Spinal cord (tissue), 10 donors: ENCODE data around the gene ARVCF. TPM values are rescaled to one million over a fixed set of nuclear protein-coding genes. Genes with fewer than 3 reads are reported as not detected.

Source experiments
- DNase-seq, 6 donors: peaks; one replicate each; pipeline versions ENCODE4 v3.0.0 to v3.0.0-alpha.2; 2013 to 2015; ENCODE audit warnings: low spot score in 6 of 6, low read depth in 4 of 6
- H3K27ac ChIP-seq: one replicate; pipeline ENCODE4 v1.5.1; 2013; ENCODE audit warnings: low read depth, low read length, control low read depth
- H3K27me3 ChIP-seq: one replicate; pipeline ENCODE4 v1.6.1; 2013; ENCODE audit warnings: low read length; ENCODE audit not compliant: control insufficient read depth, insufficient read depth
- H3K36me3 ChIP-seq: one replicate; pipeline ENCODE4 v1.6.1; 2013; ENCODE audit warnings: low read length; ENCODE audit not compliant: control insufficient read depth, insufficient read depth
- H3K4me1 ChIP-seq: one replicate; pipeline ENCODE4 v1.6.1; 2013; ENCODE audit warnings: low read length; ENCODE audit not compliant: control insufficient read depth, insufficient read depth
- H3K4me3 ChIP-seq: one replicate; pipeline ENCODE4 v1.5.1; 2013; ENCODE audit warnings: low read depth, low read length, control low read depth
- H3K9me3 ChIP-seq: one replicate; pipeline ENCODE4 v1.6.1; 2013; ENCODE audit warnings: low read length; ENCODE audit not compliant: control insufficient read depth, insufficient read depth
- WGBS: methylation state at CpG from one replicate; pipeline ENCODE4 v1.1.5; 2013; ENCODE audit warnings: missing lambda C conversion rate; ENCODE audit not compliant: insufficient coverage; 5-methylcytosine and 5-hydroxymethylcytosine counted together
- polyA plus RNA-seq, 2 donors: library from polyadenylated mRNA; unstranded; fragments of 120-200 nt; gene quantifications; one replicate each; pipeline ENCODE4 v1.2.1, GENCODE V29; 2013; ENCODE audit not compliant: insufficient read length in 2 of 2
- total RNA-seq, 2 donors: library from RNA; depleted of rRNA in 1 of 2; stranded (reverse); fragments of 120-200 nt in 1 of 2; fragments of >200 nt in 1 of 2; gene quantifications; one replicate each; pipeline versions ENCODE4 v1.2.3 to v1.2.4, GENCODE V29; 2013 to 2014
- donor health status: healthy.

The ARVCF gene
- total and polyA plus RNA-seq, 4 donors: 43.5 to 132 (median 84.2) TPM

DNA sequence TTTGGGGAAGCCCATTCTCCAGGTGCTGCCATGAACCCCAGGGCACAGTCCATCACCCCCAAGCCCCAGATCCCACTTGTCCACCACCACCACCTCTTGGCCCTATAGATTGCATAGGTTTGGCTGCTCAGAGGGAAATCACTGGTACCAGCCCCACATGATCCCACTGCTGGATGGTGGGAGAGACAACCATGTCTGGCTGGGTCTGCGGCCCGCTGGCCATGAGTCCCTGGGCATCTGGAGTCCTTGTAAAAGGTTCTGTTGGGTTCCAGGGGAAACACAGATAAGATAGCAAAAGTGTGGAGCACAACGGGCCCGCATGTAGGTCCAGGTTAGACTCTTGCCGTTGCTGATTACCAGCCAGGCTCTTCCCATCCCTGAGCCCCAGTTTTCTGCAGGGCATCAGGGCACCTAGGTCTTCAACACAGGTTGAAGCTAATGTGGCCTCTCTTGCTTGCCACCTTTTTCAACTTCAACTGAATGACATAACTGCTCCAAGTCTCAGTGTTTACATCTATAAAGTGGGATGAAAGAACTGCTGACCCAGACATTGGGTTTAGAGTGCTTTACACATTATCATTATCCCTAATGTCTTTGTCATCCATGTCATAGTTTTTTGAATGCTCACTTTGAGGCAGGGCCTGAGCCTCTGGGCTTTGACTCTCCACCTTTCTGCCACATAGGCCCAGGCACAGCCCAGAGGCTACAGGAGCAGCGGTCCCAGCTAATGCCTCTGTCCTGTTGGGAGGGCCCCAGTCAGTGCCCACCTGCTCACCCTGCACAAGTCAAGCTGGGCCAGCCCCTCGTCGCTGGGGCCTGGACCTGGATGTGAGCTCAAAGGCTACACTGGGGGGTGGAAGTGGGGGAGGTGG is 3.3 kb upstream of the ARVCF start:
- WGBS: 85% methylated on average over 8 of the region's 8 CpGs
- Histone ChIP-seq H3K27ac (no peak overlapping the region), H3K9me3 (no peaks in the 10 kb centered on the region), H3K4me3 (no peak overlapping the region), H3K4me1 (peaks cover 57% of the 10 kb centered on the region), H3K27me3 (peaks cover 2% of the 10 kb centered on the region), H3K36me3 (peaks cover 13% of the 10 kb centered on the region)
- DNase-seq: no peak

DNA sequence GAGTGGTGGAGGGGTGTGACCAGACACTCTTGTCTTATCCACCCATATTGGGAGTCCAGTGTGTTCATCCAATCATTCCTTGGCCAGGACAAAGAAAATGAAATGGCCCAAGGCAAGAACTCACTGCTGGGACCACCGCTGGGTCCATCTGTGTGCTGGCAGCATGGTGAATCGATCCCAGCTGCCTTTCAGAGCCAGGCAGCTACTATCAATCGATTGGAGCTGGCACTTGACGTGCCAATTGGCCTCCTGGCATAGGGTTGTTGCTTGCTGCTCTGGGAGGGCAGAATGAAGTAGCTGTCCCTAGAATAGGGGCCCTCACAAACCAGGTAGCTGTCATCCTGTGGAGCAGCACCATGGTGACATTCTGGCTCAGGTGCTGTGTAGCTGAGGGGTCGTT is 1.4 kb upstream of the ARVCF start:
- WGBS: 59% methylated on average over 5 of the region's 5 CpGs
- DNase-seq: no peak
- Histone ChIP-seq H3K4me3 (no peak overlapping the region), H3K4me1 (peaks cover 62% of the 10 kb centered on the region), H3K36me3 (peaks cover 16% of the 10 kb centered on the region), H3K27ac (no peak overlapping the region), H3K27me3 (peaks cover 2% of the 10 kb centered on the region), H3K9me3 (no peaks in the 10 kb centered on the region)

DNA sequence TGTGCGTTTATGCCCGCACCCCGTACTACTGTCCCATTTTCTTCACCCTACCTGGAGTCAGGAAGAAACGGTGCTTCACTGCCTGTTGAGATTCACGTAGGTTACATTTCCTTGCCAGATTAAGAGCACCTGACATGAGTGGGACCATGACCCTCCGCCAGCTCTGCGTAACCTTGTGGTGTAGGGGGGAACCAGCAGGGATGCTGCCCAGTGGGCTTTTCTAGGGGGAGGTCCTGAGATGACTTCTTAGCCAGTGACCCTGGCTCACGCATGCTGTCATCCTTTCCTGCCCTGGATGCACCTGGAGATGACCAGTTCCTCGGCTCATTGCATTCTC is 967 bp upstream of the ARVCF start:
- no peak for DNase-seq
- Histone ChIP-seq H3K27me3 (peaks cover 2% of the 10 kb centered on the region), H3K4me3 (peak overlapping the region; percentile 58), H3K9me3 (no peaks in the 10 kb centered on the region), H3K4me1 (peaks cover 62% of the 10 kb centered on the region), H3K36me3 (peaks cover 20% of the 10 kb centered on the region), H3K27ac (no peak overlapping the region)
- 51% methylated on average over 7 of the region's 9 CpGs for WGBS

DNA sequence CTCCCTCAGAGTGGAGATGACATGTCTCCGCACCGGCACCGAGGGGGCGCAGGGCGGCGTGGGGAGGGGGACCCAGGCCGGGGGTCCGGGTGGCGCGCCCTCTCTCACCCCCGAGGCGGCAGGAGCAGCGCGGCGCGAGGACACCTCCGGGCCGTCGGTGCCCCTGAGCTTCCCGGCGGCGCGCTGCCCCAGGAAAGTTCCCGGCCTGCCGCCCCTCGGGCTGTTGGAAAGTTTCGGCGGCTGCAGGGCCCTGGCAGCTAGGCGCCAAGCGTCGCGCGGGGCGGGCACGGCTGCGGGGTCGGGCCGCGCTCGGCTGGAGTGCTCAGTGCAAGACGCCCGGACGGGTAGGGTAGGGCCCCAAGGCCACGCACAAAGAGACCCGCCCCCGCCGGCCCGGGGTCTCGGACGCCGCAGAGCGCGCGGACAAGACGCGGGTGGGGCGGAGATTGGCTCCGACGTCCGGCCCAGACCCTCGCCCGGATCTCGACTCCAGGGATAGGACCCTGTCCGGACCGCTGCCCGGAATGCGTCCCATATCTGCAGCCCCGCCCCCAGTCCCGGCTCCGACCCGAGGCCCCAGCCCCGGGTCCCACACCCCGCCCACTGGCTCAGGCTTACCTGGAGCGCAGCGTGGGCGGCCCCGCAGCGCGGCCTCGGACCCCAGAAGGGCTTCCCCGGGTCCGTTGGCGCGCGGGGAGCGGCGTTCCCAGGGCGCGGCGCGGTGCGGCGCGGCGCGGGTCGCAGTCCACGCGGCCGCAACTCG is 471 bp downstream of the ARVCF start:
- peak in 2 of 6 donors; percentile 35 to 52 for DNase-seq
- Histone ChIP-seq H3K27ac (no peak overlapping the region), H3K9me3 (no peaks in the 10 kb centered on the region), H3K27me3 (peaks cover 2% of the 10 kb centered on the region), H3K4me1 (peaks cover 59% of the 10 kb centered on the region), H3K36me3 (peaks cover 28% of the 10 kb centered on the region), H3K4me3 (peak overlapping the region; percentile 50)
- under 1% methylated on average over 101 of the region's 101 CpGs for WGBS

DNA sequence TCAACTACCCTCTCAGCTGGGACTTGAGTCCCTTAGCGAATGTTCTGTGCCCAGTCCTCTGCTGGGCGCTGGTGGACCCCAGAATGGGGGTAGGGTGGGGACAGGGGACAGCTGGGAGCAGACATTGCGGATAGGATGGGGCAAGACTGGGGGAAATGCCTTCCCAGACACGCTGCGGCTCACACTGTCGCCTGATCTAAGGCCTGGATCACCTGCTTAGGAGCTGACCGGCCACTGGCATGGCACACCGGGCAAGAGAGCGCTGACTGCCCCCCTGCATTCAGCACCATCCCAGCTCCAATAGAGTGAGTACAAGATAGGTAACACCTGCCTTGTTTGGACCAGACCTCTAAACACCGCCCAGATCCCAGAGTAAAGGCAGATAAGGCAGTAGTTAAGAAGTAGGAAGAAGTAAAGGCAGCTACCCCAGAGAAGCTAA is 1.4 kb downstream of the ARVCF start:
- DNase-seq: peak in 1 of 6 donors; percentile 2
- Histone ChIP-seq H3K9me3 (no peaks in the 10 kb centered on the region), H3K4me1 (peaks cover 61% of the 10 kb centered on the region), H3K4me3 (peak overlapping the region; percentile 50), H3K36me3 (peaks cover 34% of the 10 kb centered on the region), H3K27ac (no peak overlapping the region), H3K27me3 (peaks cover 2% of the 10 kb centered on the region)
- WGBS: 91% methylated on average over 8 of the region's 10 CpGs

DNA sequence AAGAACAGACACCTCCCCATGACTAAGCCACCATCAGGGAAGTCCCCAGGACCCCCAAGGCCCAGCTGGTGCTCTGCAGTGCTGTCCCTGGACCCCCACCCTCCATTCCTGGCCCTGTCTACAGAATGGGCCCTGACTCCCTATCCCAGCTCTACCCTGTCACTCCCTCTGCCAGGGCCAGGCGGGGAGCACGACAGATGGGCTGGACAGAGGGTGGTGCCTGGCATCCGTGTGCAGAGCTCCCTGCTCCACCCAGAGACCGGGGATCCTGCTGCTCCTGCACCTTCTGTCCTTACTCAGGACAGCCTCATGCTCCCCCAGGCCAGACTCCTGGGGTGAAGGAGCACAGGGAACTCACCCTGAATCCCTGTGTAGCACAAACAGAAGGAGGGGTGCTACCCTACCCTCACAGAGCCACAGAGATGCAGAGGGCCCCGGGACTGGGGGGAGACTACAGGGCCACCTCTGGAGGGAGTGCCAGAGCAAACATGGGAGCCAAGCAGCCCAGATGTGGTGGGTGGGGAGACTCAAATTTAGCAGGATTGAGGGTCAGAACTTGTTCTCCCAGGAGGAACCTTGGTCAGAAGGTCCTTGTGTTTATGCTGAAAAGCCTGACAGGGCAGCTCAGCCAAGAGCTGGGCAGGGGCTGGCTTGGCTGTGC is 2.0 kb downstream of the ARVCF start:
- Histone ChIP-seq H3K4me1 (peaks cover 65% of the 10 kb centered on the region), H3K9me3 (no peaks in the 10 kb centered on the region), H3K4me3 (no peak overlapping the region), H3K27me3 (peaks cover 2% of the 10 kb centered on the region), H3K36me3 (peaks cover 40% of the 10 kb centered on the region), H3K27ac (no peak overlapping the region)
- DNase-seq: peak in 1 of 6 donors; percentile 2
- WGBS: 53% methylated on average over 3 of the region's 5 CpGs

DNA sequence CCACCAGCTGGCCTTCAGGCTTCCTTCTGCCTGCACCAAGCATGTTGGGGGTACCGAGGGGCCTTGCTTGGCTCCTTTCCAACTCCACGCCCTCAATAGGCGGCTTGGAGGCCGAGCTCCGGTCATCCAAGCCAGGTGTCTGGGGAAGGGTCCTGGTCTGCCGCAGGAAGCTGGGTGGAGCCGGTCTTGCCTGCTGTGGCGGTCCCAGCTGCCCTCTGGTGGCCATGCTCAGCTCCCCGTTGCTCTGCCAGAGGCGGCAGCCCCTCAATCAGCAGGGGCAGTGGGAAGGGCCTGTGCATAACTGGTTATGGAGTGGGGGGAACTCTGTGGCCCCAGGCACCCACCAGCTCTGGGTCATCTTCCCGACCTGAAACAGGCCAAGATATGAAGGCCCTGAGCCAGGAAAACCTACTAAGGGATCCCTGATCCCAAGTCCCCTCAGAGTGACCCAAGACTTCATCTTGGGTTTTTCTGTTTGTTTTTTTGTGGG is 3.2 kb downstream of the ARVCF start:
- H3K36me3 ChIP-seq: peaks cover 52% of the 10 kb centered on the region
- peak in 2 of 6 donors; percentile 81 for DNase-seq
- H3K27ac ChIP-seq: no peak overlapping the region
- H3K4me3 ChIP-seq: no peak overlapping the region
- WGBS: 9% methylated on average over 7 of the region's 11 CpGs
- H3K27me3 ChIP-seq: peaks cover 2% of the 10 kb centered on the region
- no peaks in the 10 kb centered on the region for H3K9me3 ChIP-seq
- H3K4me1 ChIP-seq: peaks cover 73% of the 10 kb centered on the region

DNA sequence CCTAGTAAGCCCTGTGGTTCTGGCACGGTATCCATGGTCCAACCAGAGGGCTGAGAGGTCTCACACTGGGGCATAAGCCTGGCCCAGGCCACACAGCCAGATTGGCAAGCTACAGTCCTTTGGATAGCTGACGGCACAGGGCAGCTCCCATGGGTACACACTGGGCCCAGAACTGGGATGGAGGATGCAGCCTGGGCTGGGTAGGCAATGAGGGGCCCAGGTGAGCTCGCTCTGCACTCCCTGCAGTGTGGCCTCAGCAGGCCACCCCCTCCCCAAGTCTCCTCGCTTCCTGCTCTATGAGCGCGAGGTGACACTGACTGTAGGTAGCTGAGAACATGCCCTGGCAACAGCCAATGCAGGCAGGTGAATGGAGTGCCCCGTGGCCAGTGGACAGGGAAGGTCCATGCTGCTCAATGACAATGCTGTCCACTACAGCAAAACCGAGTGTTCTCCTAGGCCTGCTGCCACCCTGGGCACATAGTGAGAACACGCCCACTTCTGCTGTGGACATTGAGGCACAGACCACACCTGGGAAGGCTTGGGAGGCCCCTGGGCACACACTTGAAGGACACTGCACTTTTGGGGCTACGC is 3.8 kb downstream of the ARVCF start:
- H3K9me3 ChIP-seq: no peaks in the 10 kb centered on the region
- H3K36me3 ChIP-seq: peaks cover 57% of the 10 kb centered on the region
- 86% methylated on average over 9 of the region's 10 CpGs for WGBS
- no peak overlapping the region for H3K4me3 ChIP-seq
- peaks cover 77% of the 10 kb centered on the region for H3K4me1 ChIP-seq
- no peak for DNase-seq
- H3K27me3 ChIP-seq: peaks cover 2% of the 10 kb centered on the region
- H3K27ac ChIP-seq: no peak overlapping the region
